LNCAP (cell line): ENCODE measurements around the gene F2.

Experiments
- CTCF ChIP-seq: fragments of 450-650 bp; IDR thresholded peaks from 2 replicates; pipeline ENCODE4 v1.5.1; 2017; ENCODE audit warnings: mild to moderate bottlenecking

The F2 gene

GRCh38 chr11:46680815-46681214, 38.2 kb upstream of the F2 start:
- TF ChIP-seq CTCF = no peak

- no peak for TF ChIP-seq CTCF
Observed at GRCh38 chr11:46681814-46682213, 37.2 kb upstream of the F2 start.

- TF ChIP-seq CTCF = no peak
Observed at GRCh38 chr11:46682773-46683752, 36.0 kb upstream of the F2 start.

- no peak for TF ChIP-seq CTCF
Observed at GRCh38 chr11:46684367-46684766, 34.6 kb upstream of the F2 start.

- no peak for TF ChIP-seq CTCF
Observed at GRCh38 chr11:46686886-46687795, 31.9 kb upstream of the F2 start.

- no peak for TF ChIP-seq CTCF
Observed at GRCh38 chr11:46690702-46691101, 28.3 kb upstream of the F2 start.

GRCh38 chr11:46692450-46692849, 26.6 kb upstream of the F2 start:
- no peak for TF ChIP-seq CTCF
